Endothelial cell (in vitro differentiated cells): ENCODE data around the gene SLIT1. TPM values are rescaled to one million over a fixed set of nuclear protein-coding genes. Genes with fewer than 3 reads are reported as not detected.

Experiments
- DNase-seq: peaks from one replicate; pipeline ENCODE4 v3.0.0; 2021; ENCODE audit warnings: low spot score
- H3K27ac Mint-ChIP-seq: one replicate; pipeline ENCODE4 v1.8.0; 2021; ENCODE audit warnings: mixed read lengths, inconsistent platforms; ENCODE audit not compliant: unreplicated experiment
- H3K27me3 Mint-ChIP-seq: one replicate; pipeline ENCODE4 v1.8.0; 2021; ENCODE audit warnings: mild to moderate bottlenecking, moderate library complexity, mixed read lengths, inconsistent platforms; ENCODE audit not compliant: unreplicated experiment
- H3K36me3 Mint-ChIP-seq: one replicate; pipeline ENCODE4 v1.8.0; 2021; ENCODE audit warnings: mild to moderate bottlenecking, low read depth, mixed read lengths, inconsistent platforms; ENCODE audit not compliant: unreplicated experiment
- H3K4me1 Mint-ChIP-seq: one replicate; pipeline ENCODE4 v1.8.0; 2021; ENCODE audit warnings: mild to moderate bottlenecking, mixed read lengths, inconsistent platforms; ENCODE audit not compliant: unreplicated experiment
- H3K4me3 Mint-ChIP-seq: one replicate; pipeline ENCODE4 v1.8.0; 2021; ENCODE audit warnings: mild to moderate bottlenecking, mixed read lengths, inconsistent platforms; ENCODE audit not compliant: unreplicated experiment
- H3K9me3 Mint-ChIP-seq: one replicate; pipeline ENCODE4 v1.8.0; 2021; ENCODE audit warnings: mixed read lengths, inconsistent platforms; ENCODE audit not compliant: unreplicated experiment
- CTCF ChIP-seq: fragments of 200-600 bp; sonication (generic); IDR thresholded peaks from one replicate; pipeline ENCODE4 v1.5.0; 2021; ENCODE audit warnings: antibody characterized with exemption; ENCODE audit not compliant: unreplicated experiment
- total RNA-seq: library from RNA; stranded (reverse); fragmentation: NEBNext Ultra II Directional; extraction: Animal tissue kit (Norgen Biotek cat#: 25700); gene quantifications from one replicate; pipeline ENCODE4 v1.2.1, GENCODE V29; 2021; ENCODE audit not compliant: unreplicated experiment

The SLIT1 gene
- total RNA-seq, 1 donor from 2014 or later, result 0.54 TPM

GRCh38 chr10:97023401-97024167 is 162.2 kb downstream of the SLIT1 start:
- no peaks in the 10 kb centered on the region for H3K9me3 Mint-ChIP-seq
- DNase-seq, result no peak
- no peak overlapping the region for H3K4me3 Mint-ChIP-seq
- H3K36me3 Mint-ChIP-seq, result no peaks in the 10 kb centered on the region
- H3K27me3 Mint-ChIP-seq, result peaks cover 8% of the 10 kb centered on the region
- TF ChIP-seq CTCF, result no peak
- no peaks in the 10 kb centered on the region for H3K4me1 Mint-ChIP-seq
- H3K27ac Mint-ChIP-seq, result no peak overlapping the region

- DNase-seq, result no peak
These were observed 163.1 kb downstream of the SLIT1 start for GRCh38 chr10:97022616-97023015.

GRCh38 chr10:97020452-97021400 is 165.0 kb downstream of the SLIT1 start:
- no peak overlapping the region for H3K27ac Mint-ChIP-seq
- DNase-seq, result no peak
- H3K4me3 Mint-ChIP-seq, result no peak overlapping the region

More at GRCh38 chr10:97022616-97023015, 163.1 kb downstream of the SLIT1 start:
- TF ChIP-seq CTCF, result no peak
- no peaks in the 10 kb centered on the region for H3K4me1 Mint-ChIP-seq
- H3K27ac Mint-ChIP-seq, result no peak overlapping the region
- H3K4me3 Mint-ChIP-seq, result no peak overlapping the region
- H3K9me3 Mint-ChIP-seq, result no peaks in the 10 kb centered on the region
- H3K36me3 Mint-ChIP-seq, result no peaks in the 10 kb centered on the region
- H3K27me3 Mint-ChIP-seq, result peaks cover 5% of the 10 kb centered on the region

GRCh38 chr10:97019213-97019844 is 166.4 kb downstream of the SLIT1 start:
- Mint-ChIP-seq H3K9me3 (no peaks in the 10 kb centered on the region), H3K27me3 (peaks cover 7% of the 10 kb centered on the region), H3K27ac (no peak overlapping the region), H3K4me3 (no peak overlapping the region), H3K4me1 (peaks cover 7% of the 10 kb centered on the region), H3K36me3 (no peaks in the 10 kb centered on the region)
- TF ChIP-seq CTCF, result no peak
- no peak for DNase-seq

More at GRCh38 chr10:97020452-97021400, 165.0 kb downstream of the SLIT1 start:
- TF ChIP-seq CTCF, result no peak
- Mint-ChIP-seq H3K4me1 (peaks cover 2% of the 10 kb centered on the region), H3K27me3 (peaks cover 5% of the 10 kb centered on the region), H3K9me3 (no peaks in the 10 kb centered on the region), H3K36me3 (no peaks in the 10 kb centered on the region)
